ENCODE data around the gene VTI1A. TPM values are rescaled to one million over a fixed set of nuclear protein-coding genes. Genes with fewer than 3 reads are reported as not detected.

VTI1A gene
- total RNA-seq, 1 donor = 37.1 TPM

DNA sequence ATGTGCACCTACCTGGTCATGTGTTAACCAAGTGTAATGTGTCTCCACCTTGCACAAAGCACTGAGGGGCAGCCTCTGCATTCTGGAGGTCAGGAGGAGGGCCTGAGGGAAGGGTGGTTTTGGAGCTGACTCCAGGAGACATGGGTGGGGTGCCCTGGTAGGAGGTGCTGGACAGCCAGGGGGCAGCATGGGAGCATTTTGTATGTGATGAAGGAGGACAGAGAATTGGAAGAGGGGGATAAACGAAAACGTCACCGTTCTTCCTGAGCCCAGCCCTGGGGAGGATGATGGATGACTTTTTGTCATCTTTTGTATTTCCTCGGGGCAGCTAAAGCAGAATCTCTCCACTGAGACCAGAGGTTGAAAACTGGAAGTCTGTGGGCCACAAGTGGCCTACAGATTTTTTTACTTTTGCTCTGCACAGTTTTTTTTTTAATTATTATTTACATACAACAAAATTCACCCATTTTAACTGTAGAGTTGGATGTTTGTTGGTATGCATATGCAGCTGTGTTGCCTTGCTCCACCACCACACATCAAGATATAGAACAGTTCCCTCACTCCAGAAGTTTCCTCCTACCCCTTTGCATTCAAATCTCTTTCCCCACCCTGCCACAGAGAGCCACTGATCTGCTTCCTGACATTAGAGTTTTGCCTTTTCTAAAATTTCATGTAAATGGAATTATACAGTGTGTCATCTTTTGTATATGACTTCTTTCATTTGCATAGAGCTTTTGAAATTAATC is 242.5 kb downstream of the VTI1A start:
- no peak overlapping the region for H3K4me3 ChIP-seq (ENCODE audit: low read depth, low read length)
- DNase-seq (ENCODE audit: low read depth) = peak; percentile 25
- TF ChIP-seq, protein P1, sequence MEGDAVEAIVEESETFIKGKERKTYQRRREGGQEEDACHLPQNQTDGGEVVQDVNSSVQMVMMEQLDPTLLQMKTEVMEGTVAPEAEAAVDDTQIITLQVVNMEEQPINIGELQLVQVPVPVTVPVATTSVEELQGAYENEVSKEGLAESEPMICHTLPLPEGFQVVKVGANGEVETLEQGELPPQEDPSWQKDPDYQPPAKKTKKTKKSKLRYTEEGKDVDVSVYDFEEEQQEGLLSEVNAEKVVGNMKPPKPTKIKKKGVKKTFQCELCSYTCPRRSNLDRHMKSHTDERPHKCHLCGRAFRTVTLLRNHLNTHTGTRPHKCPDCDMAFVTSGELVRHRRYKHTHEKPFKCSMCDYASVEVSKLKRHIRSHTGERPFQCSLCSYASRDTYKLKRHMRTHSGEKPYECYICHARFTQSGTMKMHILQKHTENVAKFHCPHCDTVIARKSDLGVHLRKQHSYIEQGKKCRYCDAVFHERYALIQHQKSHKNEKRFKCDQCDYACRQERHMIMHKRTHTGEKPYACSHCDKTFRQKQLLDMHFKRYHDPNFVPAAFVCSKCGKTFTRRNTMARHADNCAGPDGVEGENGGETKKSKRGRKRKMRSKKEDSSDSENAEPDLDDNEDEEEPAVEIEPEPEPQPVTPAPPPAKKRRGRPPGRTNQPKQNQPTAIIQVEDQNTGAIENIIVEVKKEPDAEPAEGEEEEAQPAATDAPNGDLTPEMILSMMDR (IDR thresholded peaks at IDR 0.05; ENCODE audit: insufficient read depth, low read depth, low read length) = peak; percentile 64

DNA sequence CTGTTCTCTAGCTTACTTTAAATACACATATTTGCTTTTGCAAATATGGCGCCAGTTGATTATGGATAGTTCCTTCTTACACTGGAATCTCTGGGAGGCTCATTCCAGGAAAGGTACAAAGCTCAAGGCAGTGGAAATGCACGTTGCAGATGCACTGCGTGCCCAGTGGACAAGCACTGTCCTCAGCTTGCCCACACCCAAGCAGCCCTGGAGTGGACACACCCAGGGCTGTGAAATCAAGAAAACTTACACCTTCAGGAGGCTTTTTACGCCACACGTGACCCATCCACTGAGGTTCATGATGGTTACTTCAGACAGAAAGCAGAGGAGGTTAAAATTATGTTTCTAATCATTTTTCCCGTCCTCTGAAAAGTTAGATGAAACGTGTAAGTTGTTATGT is 248.5 kb downstream of the VTI1A start:
- TF ChIP-seq, protein P1 (IDR thresholded peaks at IDR 0.05; ENCODE audit: insufficient read depth, low read depth, low read length) = no peak
- DNase-seq (ENCODE audit: low read depth) = no peak
- no peak overlapping the region for H3K4me3 ChIP-seq (ENCODE audit: low read depth, low read length)

DNA sequence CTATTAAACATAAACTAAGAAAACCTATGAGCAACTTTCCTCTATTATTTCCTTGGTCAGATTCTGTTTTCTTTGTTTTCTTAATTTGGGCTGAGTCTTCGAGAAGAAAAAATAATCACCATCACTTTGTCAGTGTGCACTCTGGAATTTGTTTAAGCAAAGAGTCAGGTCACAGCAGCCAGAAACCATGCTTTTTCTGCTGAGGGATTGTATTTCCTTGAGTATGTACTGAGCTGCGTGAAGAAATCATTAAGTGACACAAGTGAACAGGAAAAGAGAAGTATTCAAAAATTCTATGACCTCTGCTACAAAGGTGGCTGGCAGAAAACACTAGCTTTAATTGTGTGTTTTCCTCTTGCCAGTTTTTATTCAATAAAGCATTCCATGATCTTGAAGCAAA is 249.6 kb downstream of the VTI1A start:
- H3K4me3 ChIP-seq (ENCODE audit: low read depth, low read length) = no peak overlapping the region
- TF ChIP-seq, protein P1 (IDR thresholded peaks at IDR 0.05; ENCODE audit: insufficient read depth, low read depth, low read length) = no peak
- DNase-seq (ENCODE audit: low read depth) = no peak

DNA sequence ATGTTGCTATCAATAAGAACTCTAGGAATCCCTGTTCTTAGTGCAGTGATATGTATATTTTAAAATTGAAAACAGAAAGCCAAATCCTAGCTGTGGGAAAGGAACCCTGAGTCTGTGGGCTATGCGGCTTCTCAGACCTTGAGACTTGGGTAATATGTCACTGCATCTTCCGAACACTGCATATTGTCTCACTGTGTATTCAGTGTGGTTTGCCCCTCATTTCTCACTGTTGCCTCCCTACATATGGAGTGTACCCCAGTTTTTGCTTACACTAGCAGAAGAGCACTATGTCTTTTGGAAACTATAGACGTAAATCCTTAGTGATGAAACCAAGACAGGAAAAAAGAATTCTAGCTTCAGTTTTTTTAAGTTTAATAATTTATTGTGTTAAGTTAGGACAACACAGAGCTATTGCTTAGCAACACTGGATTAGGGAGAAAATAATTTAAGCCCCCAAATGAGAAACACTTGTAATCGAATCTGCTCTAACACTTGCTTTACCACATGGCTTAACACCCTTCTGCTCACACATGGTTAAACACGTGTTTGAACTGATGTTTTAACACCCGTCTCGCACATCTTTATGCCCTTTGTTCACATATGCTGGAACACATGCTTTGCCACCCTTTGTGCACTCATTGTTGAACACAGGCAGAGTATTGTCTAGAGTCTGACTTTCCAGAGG is 251.3 kb downstream of the VTI1A start:
- DNase-seq (ENCODE audit: low read depth) = no peak
- no peak overlapping the region for H3K4me3 ChIP-seq (ENCODE audit: low read depth, low read length)
- TF ChIP-seq, protein P1 (IDR thresholded peaks at IDR 0.05; ENCODE audit: insufficient read depth, low read depth, low read length) = no peak

DNA sequence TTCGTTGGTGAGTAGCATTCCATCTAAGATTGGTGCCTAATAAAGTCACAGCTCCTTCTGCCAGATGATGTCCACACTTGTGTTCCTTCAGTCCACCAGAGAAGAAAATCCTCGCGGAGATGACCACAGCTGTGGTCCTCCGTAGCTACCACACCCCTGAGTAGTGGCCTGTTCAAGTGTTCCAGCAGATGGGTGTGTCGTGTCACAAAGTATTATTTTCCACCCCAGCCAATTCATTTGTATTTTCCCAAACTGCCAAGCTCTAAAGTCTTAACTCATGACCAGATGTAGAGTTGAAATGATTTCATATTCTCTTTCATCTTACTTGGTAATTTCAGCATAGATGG is 251.8 kb downstream of the VTI1A start:
- TF ChIP-seq, protein P1 (IDR thresholded peaks at IDR 0.05; ENCODE audit: insufficient read depth, low read depth, low read length) = no peak
- H3K4me3 ChIP-seq (ENCODE audit: low read depth, low read length) = no peak overlapping the region
- DNase-seq (ENCODE audit: low read depth) = no peak

DNA sequence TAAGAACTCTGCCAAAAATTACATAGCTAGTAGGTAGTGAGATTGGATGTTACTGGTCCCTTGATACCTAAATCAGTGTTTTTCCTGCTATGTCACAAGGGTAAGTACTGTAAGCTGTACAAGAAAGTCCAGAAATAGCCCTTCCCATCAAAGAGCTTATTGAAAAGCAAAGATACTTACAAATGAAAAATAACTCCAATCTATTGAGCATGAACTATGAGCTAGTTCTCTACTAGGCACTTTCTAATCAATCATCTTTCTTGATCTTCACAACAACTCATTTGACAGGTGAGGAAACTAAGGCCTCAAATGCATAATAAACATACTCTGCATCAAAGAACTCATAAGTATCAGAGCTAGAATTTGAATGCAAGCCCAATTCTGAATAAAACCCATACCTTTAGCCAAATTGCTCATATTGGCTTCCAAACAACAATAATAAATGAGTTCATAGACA is 253.2 kb downstream of the VTI1A start:
- H3K4me3 ChIP-seq (ENCODE audit: low read depth, low read length) = no peak overlapping the region
- no peak for DNase-seq (ENCODE audit: low read depth)

More for the DNA sequence above, 253.2 kb downstream of the VTI1A start:
- TF ChIP-seq, protein P1 (IDR thresholded peaks at IDR 0.05; ENCODE audit: insufficient read depth, low read depth, low read length) = no peak
